HUES64 (cell line): ENCODE data around the gene FRMD8.

Experiments
- H3K27ac ChIP-seq: 2 replicates; pipeline ENCODE4 v1.7.0; 2013; ENCODE audit warnings: low read depth, low read length, inconsistent platforms
- H3K27me3 ChIP-seq: 2 replicates; pipeline ENCODE4 v1.6.1; 2013; ENCODE audit warnings: mild to moderate bottlenecking, low read length; ENCODE audit not compliant: insufficient read depth
- H3K36me3 ChIP-seq: 2 replicates; pipeline ENCODE4 v1.6.1; 2013; ENCODE audit warnings: mild to moderate bottlenecking, low read length; ENCODE audit not compliant: insufficient read depth
- H3K4me1 ChIP-seq: 2 replicates; pipeline ENCODE4 v1.6.1; 2013; ENCODE audit warnings: mild to moderate bottlenecking, low read length, moderate library complexity; ENCODE audit not compliant: insufficient read depth
- H3K4me3 ChIP-seq: 2 replicates; pipeline ENCODE4 v1.5.1; 2013; ENCODE audit warnings: mild to moderate bottlenecking, low read length, moderate library complexity
- H3K9ac ChIP-seq: 2 replicates; pipeline ENCODE4 v1.6.1; 2013; ENCODE audit warnings: mild to moderate bottlenecking, low read depth, low read length
- H3K9me3 ChIP-seq: 2 replicates; pipeline ENCODE4 v1.6.1; 2013; ENCODE audit warnings: low read depth, low read length; ENCODE audit not compliant: insufficient read depth
- WGBS: fragments of 150-250, 120-280 bp; methylation state at CpG from one replicate; pipeline ENCODE4 v1.1.7; 2013; ENCODE audit warnings: missing lambda C conversion rate; 5-methylcytosine and 5-hydroxymethylcytosine counted together

The FRMD8 gene

DNA sequence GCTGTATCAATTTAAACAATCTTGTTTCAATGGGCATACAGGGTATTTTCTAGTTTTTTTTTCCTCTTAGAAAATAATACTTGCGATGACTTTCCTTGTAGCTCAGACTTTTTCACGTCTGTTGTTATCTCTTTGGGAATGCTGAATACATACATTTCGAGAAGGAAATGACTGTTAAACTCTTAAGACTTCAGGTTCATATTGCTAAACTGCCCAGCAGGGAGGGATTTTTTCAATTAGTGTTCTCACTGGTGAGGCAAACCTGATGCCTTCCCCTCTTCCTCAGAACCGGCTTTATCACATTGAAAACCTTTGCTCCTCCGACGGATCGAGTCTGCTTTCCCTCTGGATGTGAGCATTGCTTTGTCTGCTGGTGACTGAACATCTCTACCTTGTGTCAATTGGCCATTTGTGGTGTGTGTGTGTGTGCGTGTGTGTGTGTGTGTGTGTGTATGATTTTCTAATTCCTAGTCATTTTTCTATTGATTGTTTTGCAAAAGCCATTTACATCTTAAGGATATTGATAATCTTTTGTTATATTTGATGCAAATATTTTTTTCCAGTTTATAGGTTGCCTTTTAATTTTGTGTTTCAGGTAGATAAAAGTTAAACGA is 42.7 kb downstream of the FRMD8 start:
- WGBS: 52% methylated on average over 8 of the region's 9 CpGs
- Histone ChIP-seq H3K4me3 (no peak overlapping the region), H3K4me1 (peaks cover 57% of the 10 kb centered on the region), H3K9me3 (no peaks in the 10 kb centered on the region), H3K27ac (no peak overlapping the region; the same call in 1 of the 2 replicates), H3K36me3 (peaks cover 9% of the 10 kb centered on the region), H3K27me3 (no peaks in the 10 kb centered on the region), H3K9ac (no peak overlapping the region)

- Histone ChIP-seq H3K4me1 (peaks cover 50% of the 10 kb centered on the region), H3K36me3 (peaks cover 16% of the 10 kb centered on the region), H3K4me3 (no peak overlapping the region), H3K27ac (no peak overlapping the region), H3K27me3 (no peaks in the 10 kb centered on the region), H3K9ac (no peak overlapping the region), H3K9me3 (no peaks in the 10 kb centered on the region)
- 61% methylated on average over 8 of the region's 9 CpGs for whole genome bisulfite sequencing
These were observed 43.4 kb downstream of the FRMD8 start for GRCh38 chr11:65429724-65430405.

DNA sequence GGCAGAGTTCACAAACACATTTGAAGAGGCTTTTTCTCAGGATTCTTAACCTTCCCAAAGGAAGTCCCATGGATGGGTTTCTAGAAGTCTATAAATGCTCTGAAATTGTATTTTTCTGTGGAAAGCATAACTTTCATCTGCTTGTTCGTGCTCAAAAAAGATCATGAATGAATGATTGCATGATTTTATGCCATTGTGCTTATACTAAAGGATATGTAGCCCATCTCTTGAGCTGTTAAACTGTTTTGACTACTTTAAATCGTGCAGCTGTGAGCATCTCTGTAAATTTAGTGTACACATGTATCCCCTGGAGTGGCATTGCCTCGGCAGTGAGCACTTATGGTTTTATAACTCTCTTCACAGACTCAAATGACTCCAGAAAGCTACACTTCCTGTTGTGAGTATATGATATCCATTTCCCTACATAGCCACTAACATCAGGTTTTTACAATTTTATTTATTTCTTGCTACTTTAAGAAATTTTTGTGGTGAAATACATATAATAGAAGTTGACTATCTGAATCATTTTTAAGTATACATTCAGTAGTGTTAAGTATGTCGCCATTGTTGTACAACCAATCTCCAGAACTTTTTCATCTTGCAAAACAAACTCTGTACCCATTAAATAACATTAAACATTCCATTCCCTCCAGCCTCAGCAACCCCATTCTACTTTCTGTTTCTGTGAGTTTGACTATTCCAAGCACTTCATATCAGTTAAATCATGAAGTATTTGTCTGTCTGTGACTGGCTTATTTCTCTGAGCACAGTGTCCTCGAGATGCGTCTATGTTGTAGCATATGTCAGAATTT is 44.2 kb downstream of the FRMD8 start:
- H3K27me3 ChIP-seq: no peaks in the 10 kb centered on the region
- H3K4me1 ChIP-seq: peaks cover 43% of the 10 kb centered on the region
- H3K4me3 ChIP-seq: no peak overlapping the region
- H3K36me3 ChIP-seq: peaks cover 24% of the 10 kb centered on the region
- no peak overlapping the region for H3K9ac ChIP-seq
- 96% methylated on average over 6 of the region's 6 CpGs for WGBS
- H3K9me3 ChIP-seq: no peaks in the 10 kb centered on the region
- H3K27ac ChIP-seq: no peak overlapping the region

DNA sequence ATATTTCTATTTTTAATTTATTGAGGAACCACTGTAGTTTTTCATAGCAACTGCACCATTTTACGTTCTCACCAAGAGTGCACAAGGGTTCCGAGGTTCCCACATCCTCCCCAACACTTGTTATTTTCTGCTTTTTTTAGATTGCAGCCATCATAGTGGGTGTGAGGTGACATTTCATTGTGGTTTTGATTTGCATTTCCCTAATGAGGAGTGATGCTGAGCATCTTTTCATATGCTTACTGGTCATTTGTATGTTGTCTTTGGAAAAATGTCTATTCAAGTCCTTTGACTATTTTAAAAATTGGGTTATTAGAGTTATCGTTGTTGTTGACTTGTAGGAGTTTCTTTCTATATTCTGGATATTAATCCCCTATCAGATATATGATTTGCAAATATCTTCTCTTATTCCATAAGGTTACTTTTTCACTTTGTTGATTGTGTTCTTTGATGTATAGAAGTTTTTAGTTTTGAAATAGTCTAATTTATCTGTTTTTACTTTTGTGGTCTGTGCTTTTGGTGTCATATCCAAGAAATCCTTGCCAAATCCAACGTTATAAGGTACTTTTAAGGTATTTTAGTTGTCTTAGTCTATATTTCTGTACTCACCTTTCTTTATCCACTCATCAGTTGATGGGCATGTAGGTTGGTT is 45.1 kb downstream of the FRMD8 start:
- Histone ChIP-seq H3K27ac (no peak overlapping the region), H3K9ac (no peak overlapping the region), H3K9me3 (no peaks in the 10 kb centered on the region), H3K27me3 (no peaks in the 10 kb centered on the region), H3K36me3 (peaks cover 26% of the 10 kb centered on the region), H3K4me3 (no peak overlapping the region), H3K4me1 (peaks cover 34% of the 10 kb centered on the region)
- WGBS: 88% methylated on average over 2 of the region's 4 CpGs

DNA sequence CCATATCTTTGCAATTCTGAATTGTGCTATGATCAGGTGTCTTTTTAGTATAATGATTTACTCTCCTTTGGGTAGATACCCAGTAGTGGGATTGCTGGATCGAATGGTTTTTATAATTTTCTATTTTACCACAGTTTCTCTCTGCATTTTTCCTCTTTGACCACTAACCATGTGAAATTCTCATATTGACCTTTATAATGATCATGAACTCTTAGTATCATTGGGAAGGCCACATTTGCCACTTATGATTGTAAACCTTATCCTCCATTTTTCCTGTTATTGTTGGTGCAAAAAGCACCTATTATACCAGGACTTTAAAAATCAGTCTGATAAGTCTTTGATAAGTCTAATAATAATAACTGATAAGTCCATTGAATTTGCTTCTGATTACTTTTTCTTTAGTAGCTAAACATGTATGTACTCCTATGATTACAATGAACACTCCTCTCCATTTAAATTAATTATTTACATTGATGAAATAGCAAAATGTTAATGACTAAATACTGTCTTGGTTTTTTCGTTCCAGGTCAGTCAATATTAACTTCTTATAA is 45.7 kb downstream of the FRMD8 start:
- no CpG with 5 or more reads among the region's 2 CpGs for WGBS
- H3K36me3 ChIP-seq: peaks cover 28% of the 10 kb centered on the region
- H3K4me3 ChIP-seq: no peak overlapping the region
- no peak overlapping the region for H3K9ac ChIP-seq
- no peaks in the 10 kb centered on the region for H3K27me3 ChIP-seq
- no peaks in the 10 kb centered on the region for H3K9me3 ChIP-seq
- H3K4me1 ChIP-seq: peaks cover 28% of the 10 kb centered on the region
- H3K27ac ChIP-seq: no peak overlapping the region

DNA sequence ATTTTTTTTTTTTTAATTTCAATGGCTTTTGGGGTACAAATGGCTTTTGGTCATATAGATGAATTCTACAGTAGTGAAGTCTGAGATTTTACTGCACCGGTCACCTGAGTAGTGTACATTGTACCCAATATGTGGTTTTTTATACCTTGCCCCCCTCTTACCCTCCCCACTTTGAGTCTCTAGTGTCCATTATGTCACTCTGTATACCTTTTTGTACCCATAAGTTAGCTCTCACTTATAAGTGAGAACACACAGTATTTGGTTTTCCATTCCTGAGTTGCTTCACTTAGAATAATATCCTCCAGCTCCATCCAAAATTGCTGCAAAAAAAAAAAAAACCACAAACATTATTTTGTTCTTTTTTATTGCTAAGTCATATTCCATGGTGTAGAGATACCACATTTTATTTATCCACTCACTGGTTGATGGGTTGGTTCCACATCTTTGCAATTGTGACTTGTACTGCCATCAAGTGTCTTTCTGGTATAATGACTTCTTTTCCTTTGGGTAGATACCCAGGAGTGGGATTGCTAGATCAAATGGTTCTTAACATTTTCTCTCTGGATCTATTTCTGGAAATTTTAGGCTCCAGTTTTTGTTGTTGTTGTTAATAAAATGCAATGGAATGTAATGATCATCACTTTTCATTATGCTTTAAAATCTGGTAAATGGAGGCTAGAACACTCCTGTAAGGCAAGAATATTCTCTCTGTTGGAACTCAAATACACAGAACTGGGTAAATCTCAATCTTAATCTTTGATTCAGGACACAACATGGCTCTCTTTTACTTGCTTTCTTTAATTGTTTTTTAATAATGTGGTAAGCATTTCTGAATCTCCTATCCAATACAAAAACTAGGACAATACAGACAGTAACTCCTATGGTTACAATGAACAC is 46.5 kb downstream of the FRMD8 start:
- WGBS: 100% methylated on average over 1 of the region's 1 CpG
- Histone ChIP-seq H3K27ac (no peak overlapping the region), H3K4me3 (no peak overlapping the region), H3K4me1 (peaks cover 22% of the 10 kb centered on the region), H3K9ac (no peak overlapping the region), H3K27me3 (no peaks in the 10 kb centered on the region), H3K9me3 (no peaks in the 10 kb centered on the region), H3K36me3 (peaks cover 36% of the 10 kb centered on the region)

- H3K4me1 ChIP-seq: peaks cover 15% of the 10 kb centered on the region
These were observed 47.2 kb downstream of the FRMD8 start for GRCh38 chr11:65433657-65434056.

GRCh38 chr11:65434057-65434666 is 47.7 kb downstream of the FRMD8 start:
- peaks cover 36% of the 10 kb centered on the region for H3K36me3 ChIP-seq
- no peaks in the 10 kb centered on the region for H3K9me3 ChIP-seq
- H3K9ac ChIP-seq: no peak overlapping the region
- H3K4me3 ChIP-seq: no peak overlapping the region
- H3K27ac ChIP-seq: no peak overlapping the region
- WGBS: 88% methylated on average over 6 of the region's 6 CpGs
- no peaks in the 10 kb centered on the region for H3K27me3 ChIP-seq
- peaks cover 10% of the 10 kb centered on the region for H3K4me1 ChIP-seq

More at GRCh38 chr11:65433657-65434056, 47.2 kb downstream of the FRMD8 start:
- Histone ChIP-seq H3K9me3 (no peaks in the 10 kb centered on the region), H3K27me3 (no peaks in the 10 kb centered on the region), H3K36me3 (peaks cover 36% of the 10 kb centered on the region), H3K9ac (no peak overlapping the region), H3K27ac (no peak overlapping the region), H3K4me3 (no peak overlapping the region)
- 100% methylated on average over 2 of the region's 2 CpGs for WGBS

GRCh38 chr11:65434667-65435410 is 48.4 kb downstream of the FRMD8 start:
- Histone ChIP-seq H3K36me3 (peaks cover 36% of the 10 kb centered on the region), H3K27ac (no peak overlapping the region), H3K4me3 (no peak overlapping the region), H3K9me3 (no peaks in the 10 kb centered on the region), H3K9ac (no peak overlapping the region), H3K27me3 (no peaks in the 10 kb centered on the region), H3K4me1 (peaks cover 3% of the 10 kb centered on the region; the same call in 1 of the 2 replicates)
- 95% methylated on average over 5 of the region's 5 CpGs for WGBS
